Activated T-helper 17 cell treated with anti-CD3 and anti-CD28 coated beads, Interleukin-2, amount 50 U/mL, for 72 hours (primary cell): Measurements from ENCODE around the gene GPR146. TPM values are rescaled to one million over a fixed set of nuclear protein-coding genes. Genes with fewer than 3 reads are reported as not detected.
"Not testable (repeated sequence)": the region's sequence is repeated elsewhere in the genome, so short reads cannot be mapped to it uniquely, and the experiment has no call there.

ENCODE experiments used
- ATAC-seq: fragments of 150-1000 bp; cut with Tn5 transposase; replicated peaks from 2 replicates; pipeline ENCODE4 v1.10.0; 2021; ENCODE audit warnings: mild to moderate bottlenecking, moderate library complexity
- H3K27ac Mint-ChIP-seq: one replicate; pipeline ENCODE4 v1.8.0; 2022; ENCODE audit warnings: mixed read lengths
- H3K27me3 Mint-ChIP-seq: one replicate; pipeline ENCODE4 v1.8.0; 2022; ENCODE audit warnings: mixed read lengths
- H3K36me3 Mint-ChIP-seq: one replicate; pipeline ENCODE4 v1.8.0; 2022; ENCODE audit warnings: low read depth, mild to moderate bottlenecking, mixed read lengths
- H3K4me1 Mint-ChIP-seq: one replicate; pipeline ENCODE4 v1.8.0; 2022; ENCODE audit warnings: mixed read lengths
- H3K4me3 Mint-ChIP-seq: one replicate; pipeline ENCODE4 v1.8.0; 2022; ENCODE audit warnings: mild to moderate bottlenecking, mixed read lengths
- H3K9me3 Mint-ChIP-seq: one replicate; pipeline ENCODE4 v1.8.0; 2022; ENCODE audit warnings: mixed read lengths
- total RNA-seq, 2 donors: library from RNA; stranded (reverse); gene quantifications; one replicate each; pipeline ENCODE4 v1.2.3, GENCODE V29; 2022

GPR146 gene, protein sequence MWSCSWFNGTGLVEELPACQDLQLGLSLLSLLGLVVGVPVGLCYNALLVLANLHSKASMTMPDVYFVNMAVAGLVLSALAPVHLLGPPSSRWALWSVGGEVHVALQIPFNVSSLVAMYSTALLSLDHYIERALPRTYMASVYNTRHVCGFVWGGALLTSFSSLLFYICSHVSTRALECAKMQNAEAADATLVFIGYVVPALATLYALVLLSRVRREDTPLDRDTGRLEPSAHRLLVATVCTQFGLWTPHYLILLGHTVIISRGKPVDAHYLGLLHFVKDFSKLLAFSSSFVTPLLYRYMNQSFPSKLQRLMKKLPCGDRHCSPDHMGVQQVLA
- total RNA-seq, result 10 to 100 TPM in 1 of 2 donors, 1 to 10 TPM in 1; 2.0 to 14.9 TPM

DNA sequence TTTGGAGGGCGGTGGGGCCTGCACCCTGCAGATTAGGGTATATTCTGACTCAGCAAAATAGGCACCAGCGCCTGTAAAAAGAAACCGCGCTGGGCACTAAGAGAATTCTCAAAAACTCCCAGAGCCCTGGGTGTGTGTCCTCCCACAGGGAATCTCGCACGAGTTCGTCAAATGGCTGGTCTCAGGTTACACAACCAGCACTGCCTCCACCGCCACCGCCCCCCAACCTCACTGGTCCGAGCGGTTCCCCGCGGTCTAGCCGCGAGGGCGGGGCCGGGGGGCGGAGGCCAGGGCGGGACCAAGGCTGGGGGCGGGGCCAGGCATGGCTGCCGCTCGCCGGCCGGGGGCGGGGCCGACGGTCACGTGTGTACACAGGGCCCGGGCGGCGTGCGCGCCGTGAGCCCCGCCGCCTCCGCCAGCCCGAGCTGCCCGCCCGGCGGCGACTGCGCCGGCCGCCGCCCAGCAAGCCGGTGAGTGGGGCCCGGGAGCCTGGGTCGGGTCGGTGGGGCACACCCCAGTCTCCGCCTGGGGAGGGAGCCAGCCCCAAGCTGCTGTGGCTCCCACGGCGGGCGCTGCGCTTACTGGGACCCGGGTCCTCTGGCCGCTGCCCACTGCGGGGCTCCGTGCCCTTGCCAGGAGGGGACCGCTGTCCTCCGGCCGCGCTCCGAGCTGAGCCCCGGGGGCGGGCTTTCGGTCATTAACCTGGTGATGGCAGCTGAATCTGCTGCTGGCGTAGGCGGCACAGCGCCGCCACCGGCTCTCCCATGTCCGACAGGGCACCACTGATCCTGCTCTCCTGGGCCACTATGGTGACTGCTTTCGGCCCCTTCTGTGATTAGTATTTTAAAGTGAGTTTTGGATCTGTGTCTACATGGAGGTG is at the start of gene GPR146:
GPR146 (plus strand) TSS at position 358 of the 880 bp plus-strand sequence. CDS start 12,970 bp downstream, outside the sequence.
- no peaks in the 10 kb centered on the region for H3K9me3 Mint-ChIP-seq
- peak within 1 kb of the TSS; percentile 87 for H3K4me3 Mint-ChIP-seq
- H3K27ac Mint-ChIP-seq, result peak within 1 kb of the TSS; percentile 68
- no peaks in the 10 kb centered on the region for H3K36me3 Mint-ChIP-seq
- ATAC-seq, result peak; percentile 94
- H3K27me3 Mint-ChIP-seq, result no peaks in the 10 kb centered on the region
- peaks cover 44% of the 10 kb centered on the region for H3K4me1 Mint-ChIP-seq

DNA sequence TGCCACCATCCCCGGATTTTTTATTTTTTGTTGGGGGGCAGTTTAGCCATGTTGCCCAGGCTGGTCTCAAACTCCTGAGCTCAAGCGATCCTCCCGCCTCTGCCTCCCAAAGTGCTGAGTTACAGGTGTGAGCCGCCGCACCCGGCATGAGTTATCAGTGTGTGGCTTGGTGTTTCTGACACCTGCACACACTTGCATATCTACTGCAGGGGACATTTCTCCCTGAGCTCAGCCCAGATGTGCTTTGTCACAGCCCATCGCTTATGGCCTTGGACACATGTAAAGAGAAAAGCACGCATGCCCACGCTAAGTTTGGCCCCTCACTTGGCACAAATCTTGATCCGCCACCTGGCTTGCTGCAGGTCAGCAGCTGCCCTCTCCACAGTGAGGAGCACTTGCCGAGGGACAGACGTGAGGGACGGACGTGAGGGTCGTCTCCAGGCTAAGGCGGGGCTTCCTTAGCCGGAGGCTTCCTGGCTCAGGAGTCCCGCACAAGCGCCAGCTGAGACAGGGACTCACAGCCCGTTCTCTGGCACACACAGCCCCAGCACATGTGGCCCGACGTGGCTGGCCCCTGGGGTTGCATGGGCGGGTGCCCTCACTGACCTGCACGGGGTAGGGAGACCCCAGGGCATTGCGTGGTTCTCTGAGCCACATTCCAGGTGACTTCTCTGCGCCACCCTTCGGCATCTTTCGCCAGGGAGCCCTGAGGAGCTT is 49.6 kb upstream of the GPR146 start:
- ATAC-seq, result no peak
- H3K4me3 Mint-ChIP-seq, result no peak overlapping the region
- no peaks in the 10 kb centered on the region for H3K9me3 Mint-ChIP-seq
- no peak overlapping the region for H3K27ac Mint-ChIP-seq
- no peaks in the 10 kb centered on the region for H3K4me1 Mint-ChIP-seq
- H3K36me3 Mint-ChIP-seq, result peaks cover 9% of the 10 kb centered on the region
- H3K27me3 Mint-ChIP-seq, result no peaks in the 10 kb centered on the region

DNA sequence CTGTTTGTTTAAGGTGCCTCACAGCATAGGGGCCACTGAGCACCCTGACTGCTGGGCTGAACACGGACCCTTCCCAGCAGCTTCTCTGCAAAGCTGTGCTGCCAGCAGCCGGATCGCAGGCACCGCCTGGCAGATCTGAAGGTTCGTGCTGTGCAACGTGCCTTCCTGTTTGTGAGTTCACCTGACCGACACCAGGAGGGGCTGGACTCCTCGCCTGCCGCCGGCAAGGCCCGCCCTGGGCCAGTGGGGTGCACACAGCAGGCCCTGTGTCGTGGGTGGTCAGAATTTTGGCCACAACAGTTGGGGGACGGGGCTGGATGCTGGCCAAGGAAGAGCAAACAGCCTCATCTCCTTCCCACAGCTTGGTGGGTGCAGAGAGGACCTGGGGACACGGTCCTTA is 48.8 kb upstream of the GPR146 start:
- Mint-ChIP-seq H3K27ac (no peak overlapping the region), H3K36me3 (peaks cover 9% of the 10 kb centered on the region), H3K4me3 (no peak overlapping the region), H3K27me3 (no peaks in the 10 kb centered on the region), H3K9me3 (no peaks in the 10 kb centered on the region), H3K4me1 (no peaks in the 10 kb centered on the region)
- no peak for ATAC-seq

DNA sequence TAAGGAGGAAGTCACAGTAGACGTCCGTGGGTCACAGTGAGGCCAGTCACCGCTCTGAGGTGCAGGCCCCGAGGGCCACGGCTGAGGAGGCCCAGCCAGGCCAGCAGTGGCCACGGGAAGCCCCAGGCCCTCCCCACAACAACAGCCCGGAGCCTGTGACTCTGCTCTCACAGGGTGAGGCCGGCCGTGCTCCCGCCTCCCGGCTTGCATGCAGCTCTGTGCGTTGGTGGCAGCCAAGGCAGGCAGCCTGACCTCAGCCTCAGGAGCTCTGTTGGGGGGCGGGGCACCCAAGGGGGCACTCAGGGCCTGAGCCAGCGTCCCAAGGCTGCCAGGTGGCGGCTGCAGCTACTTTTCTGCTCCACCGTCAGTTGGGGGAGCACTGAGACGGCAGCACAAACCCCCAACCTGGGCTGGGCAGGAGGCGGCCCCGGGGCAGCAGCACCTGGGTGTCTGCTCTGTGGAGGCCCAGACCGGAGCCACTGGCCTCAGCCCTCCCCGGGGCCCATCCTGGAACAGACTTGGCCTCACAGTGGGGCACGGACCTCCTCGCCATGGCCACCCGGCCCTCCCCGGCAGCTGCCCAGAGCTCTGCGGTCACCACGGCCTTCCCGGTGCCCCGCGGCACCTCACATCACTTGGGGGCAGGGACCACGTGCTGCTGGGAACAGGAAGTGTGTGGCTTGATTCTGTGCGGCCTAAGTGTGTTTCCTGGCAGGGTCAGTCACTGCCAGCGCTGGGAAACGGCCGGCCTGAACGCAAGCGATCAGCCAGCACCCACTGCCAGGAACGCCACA is 48.1 kb upstream of the GPR146 start:
- Mint-ChIP-seq H3K4me3 (no peak overlapping the region), H3K4me1 (no peaks in the 10 kb centered on the region), H3K9me3 (no peaks in the 10 kb centered on the region), H3K27ac (no peak overlapping the region), H3K36me3 (peaks cover 9% of the 10 kb centered on the region), H3K27me3 (no peaks in the 10 kb centered on the region)
- no peak for ATAC-seq

DNA sequence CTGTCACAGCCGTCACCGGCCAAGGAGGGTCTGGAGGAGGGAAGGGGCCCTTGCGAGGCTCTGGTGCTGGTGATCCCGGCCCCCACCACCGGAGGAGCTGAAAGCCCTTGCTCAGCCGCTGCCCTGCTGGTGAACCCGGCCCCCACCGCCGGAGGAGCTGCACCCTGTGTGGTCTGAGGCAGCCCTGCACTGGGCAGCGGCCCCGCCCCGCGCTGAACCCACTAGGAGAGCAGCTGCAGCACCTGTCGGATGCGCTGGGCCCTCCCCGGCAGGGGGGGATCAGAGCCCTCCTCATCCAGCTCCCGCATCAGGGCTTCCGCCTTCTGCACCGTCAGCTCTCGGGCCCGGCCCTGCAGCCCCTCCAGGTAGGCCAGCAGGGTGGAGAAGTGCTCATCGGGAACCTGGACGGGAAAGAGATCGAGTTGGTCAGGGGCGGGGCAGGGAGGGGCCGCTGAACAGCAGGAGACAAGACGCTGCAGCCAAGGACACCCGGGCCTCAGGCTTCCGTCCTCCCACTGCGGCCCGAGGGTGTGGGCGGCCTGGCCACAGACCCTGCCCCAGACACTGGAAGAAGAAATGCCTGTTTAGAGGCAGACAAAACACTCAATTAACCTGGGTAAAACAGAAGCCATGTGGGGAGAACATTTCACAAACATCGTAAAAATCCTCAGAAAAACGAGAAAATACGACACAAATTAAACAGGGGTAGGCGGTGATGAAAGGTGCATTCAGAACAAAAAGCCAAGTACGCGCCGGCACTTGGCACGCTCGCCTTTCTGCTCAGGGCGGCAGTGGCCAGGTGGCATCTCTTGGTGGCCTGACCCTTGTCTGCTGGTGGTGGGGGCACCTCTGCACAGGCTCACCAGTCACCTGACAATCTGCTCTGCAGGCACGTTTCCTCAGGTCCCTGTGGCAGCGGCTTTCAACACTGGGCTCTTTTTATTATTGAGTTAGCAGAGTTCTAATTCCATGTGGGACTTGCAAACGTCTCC is 46.6 kb upstream of the GPR146 start:
- no peaks in the 10 kb centered on the region for H3K27me3 Mint-ChIP-seq
- peaks cover 9% of the 10 kb centered on the region for H3K36me3 Mint-ChIP-seq
- no peak overlapping the region for H3K27ac Mint-ChIP-seq
- H3K9me3 Mint-ChIP-seq, result no peaks in the 10 kb centered on the region
- no peak overlapping the region for H3K4me3 Mint-ChIP-seq
- no peak for ATAC-seq
- no peaks in the 10 kb centered on the region for H3K4me1 Mint-ChIP-seq

DNA sequence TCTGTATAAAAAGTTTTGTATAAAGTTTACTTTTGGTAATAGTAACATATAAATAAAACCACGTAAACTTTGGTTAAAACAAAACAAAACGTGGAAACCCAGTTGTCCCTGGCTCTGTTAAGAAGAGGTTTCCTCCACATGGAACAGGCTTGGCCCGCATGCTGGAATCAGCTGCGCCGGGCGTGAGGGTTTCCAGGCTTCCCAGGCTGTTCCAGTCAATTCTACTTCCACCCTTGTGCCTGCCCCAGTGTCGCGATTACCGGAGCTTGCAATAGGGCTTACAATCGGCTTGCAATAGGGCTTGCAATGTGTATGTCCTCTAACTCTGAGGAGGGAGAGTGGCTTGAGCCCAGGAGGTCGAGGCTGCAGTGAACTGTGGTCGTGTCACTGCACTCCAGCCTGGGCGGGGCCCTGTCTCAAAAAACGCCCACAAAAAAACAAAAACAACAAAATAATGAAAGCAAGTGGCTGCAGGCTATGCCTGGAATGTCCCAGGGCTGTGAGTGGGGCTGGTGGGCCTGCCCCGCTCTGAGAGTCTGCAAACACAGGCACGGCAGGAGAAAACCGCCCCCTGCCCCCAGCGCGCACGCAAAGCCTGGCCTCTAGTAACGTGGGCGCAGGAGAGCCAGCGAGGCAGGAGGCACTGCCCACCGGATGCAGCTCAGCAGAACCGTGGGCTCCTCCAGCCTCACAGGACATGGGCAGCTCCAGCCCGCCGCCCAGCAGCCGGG is 45.0 kb upstream of the GPR146 start:
- H3K4me3 Mint-ChIP-seq, result no peak overlapping the region

DNA sequence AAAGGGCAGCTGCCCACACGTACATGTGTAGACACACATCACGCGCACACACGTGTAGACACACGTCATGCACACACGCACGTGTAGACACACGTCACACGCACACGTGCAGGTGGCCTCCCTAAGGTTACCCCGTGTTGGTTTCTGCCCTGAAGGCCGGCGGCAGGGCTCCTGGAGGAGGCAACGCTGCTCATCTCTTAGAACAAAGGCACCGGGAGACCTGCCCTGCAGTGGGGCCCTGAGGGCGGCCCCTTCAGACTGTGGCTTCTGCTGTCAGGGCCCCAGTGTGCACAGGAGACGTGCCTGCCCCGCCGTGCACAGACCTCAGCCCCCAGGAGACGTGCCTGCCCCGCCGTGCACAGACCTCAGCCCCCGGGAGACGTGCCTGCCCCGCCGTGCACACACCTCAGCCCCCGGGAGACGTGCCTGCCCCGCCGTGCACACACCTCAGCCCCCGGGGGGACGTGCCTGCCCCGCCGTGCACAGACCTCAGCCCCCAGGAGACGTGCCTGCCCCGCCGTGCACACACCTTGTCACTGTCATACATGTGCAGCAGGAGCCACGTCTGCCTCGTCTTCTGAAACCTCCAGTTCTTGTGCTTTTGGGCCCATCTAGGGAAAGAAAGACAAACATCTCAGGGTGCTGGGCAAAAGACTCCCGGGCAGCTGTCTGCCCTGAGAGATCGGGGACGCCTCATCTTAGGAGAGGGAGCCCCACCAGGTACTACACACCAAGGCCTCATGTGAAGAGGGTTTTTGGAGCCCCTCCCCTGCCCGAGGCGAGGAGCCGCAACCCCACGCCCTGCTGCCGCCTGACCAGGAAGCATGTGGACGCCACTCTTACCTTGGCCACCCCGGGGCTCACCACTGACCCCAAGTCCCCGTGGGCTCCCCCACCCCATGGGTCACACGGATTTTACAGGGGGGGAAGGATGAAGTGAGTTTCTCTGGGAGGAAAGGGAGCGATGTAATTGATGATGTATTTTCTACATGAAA is 44.1 kb upstream of the GPR146 start:
- Mint-ChIP-seq H3K4me1 (no peaks in the 10 kb centered on the region), H3K27me3 (no peaks in the 10 kb centered on the region), H3K36me3 (peaks cover 9% of the 10 kb centered on the region), H3K27ac (no peak overlapping the region), H3K4me3 (no peak overlapping the region), H3K9me3 (no peaks in the 10 kb centered on the region)
- no peak for ATAC-seq

More for the DNA sequence above, 45.0 kb upstream of the GPR146 start:
- peaks cover 9% of the 10 kb centered on the region for H3K36me3 Mint-ChIP-seq
- no peaks in the 10 kb centered on the region for H3K9me3 Mint-ChIP-seq
- no peak for ATAC-seq
- H3K27me3 Mint-ChIP-seq, result no peaks in the 10 kb centered on the region
- no peak overlapping the region for H3K27ac Mint-ChIP-seq
- no peaks in the 10 kb centered on the region for H3K4me1 Mint-ChIP-seq

DNA sequence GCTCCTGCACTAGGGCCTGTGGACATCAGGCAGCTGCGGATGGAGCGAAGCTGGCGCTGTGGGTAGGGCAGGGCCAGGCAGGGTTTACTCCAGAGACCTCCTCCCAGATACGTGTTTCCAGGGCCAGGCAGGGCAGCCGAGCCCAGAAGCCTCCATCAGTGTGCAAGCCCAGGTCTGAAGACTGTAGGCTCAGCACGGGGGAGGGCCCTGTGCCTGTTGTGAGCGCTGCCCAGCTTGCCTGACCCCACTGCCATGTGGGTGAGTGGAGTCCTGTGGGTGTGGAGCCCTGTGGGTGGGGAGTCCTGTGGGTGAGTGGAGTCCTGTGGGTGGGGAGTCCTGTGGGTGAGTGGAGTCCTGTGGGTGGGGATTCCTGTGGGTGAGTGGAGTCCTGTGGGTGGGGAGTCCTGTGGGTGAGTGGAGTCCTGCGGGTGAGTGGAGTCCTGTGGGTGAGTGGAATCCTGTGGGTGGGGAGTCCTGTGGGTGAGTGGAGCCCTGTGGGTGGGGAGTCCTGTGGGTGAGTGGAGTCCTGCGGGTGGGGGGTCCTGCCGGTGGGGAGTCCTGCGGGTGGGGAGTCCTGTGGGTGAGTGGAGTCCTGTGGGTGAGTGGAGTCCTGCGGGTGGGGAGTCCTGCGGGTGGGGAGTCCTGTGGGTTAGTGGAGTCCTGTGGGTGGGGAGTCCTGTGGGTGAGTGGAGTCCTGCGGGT is 43.1 kb upstream of the GPR146 start:
- not testable (repeated sequence) for H3K4me1 Mint-ChIP-seq, H3K27ac Mint-ChIP-seq, ATAC-seq, H3K4me3 Mint-ChIP-seq, H3K9me3 Mint-ChIP-seq, H3K27me3 Mint-ChIP-seq, H3K36me3 Mint-ChIP-seq

DNA sequence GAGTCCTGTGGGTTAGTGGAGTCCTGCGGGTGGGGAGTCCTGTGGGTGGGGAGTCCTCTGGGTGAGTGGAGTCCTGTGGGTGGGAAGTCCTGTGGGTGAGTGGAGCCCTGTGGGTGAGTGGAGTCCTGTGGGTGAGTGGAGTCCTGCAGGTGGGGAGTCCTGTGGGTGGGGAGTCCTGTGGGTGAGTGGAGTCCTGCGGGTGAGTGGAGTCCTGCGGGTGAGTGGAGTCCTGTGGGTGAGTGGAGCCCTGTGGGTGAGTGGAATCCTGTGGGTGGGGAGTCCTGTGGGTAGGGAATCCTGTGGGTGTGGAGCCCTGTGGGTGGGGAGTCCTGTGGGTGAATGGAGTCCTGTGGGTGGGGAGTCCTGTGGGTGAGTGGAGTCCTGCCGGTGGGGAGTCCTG is 42.3 kb upstream of the GPR146 start:
- H3K36me3 Mint-ChIP-seq, H3K27me3 Mint-ChIP-seq, H3K27ac Mint-ChIP-seq, H3K4me1 Mint-ChIP-seq, H3K4me3 Mint-ChIP-seq, ATAC-seq, H3K9me3 Mint-ChIP-seq: not testable (repeated sequence)

DNA sequence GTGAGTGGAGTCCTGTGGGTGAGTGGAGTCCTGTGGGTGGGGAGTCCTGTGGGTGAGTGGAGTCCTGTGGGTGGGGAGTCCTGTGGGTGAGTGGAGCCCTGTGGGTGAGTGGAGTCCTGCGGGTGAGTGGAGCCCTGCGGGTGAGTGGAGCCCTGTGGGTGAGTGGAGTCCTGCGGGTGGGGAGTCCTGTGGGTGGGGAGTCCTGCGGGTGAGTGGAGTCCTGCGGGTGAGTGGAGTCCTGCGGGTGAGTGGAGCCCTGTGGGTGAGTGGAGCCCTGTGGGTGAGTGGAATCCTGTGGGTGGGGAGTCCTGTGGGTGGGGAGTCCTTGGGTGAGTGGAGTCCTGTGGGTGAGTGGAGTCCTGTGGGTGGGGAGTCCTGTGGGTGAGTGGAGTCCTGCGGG is 41.9 kb upstream of the GPR146 start:
- not testable (repeated sequence) for H3K4me1 Mint-ChIP-seq

DNA sequence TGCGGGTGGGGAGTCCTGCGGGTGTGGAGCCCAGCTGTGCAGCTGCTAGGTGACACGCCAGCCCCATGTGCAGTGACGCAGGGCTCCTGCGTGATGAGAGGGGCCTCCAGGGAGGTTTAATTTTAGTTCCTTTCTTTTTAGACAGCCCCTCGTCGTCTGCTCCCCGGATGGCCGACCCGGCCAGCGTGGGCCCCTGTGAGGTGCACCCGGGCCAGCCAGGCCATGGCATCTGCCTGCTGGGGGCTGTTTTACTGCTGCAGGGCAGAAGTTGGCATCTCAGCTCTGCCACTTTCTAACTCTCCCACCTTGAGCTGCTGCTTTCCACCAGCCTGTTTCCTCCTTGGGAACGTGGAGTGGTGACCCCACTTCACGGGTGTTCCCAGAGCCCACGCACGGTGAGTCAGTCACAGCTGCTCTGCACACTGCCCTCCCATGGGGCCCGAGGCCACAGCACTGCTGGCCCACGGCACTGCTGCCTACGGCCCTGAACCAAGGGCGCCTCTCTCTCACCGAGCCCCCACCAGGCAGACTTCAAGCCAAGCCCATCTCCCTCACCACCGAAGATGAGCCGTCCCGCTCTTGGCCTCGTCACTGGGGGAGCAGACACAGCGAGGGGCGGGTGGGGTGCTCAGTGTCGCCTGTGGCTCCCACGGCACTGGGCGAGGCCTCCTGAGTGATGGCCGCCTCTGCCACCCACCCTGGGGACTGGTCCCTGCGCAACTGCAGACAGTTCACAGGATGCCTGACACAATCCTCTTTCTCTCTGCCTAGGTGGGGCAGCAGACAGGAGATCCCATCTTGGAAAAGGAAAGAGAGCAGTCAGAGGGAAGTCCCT is 40.1 kb upstream of the GPR146 start:
- Mint-ChIP-seq H3K9me3 (no peaks in the 10 kb centered on the region), H3K4me1 (no peaks in the 10 kb centered on the region), H3K36me3 (no peaks in the 10 kb centered on the region), H3K4me3 (no peak overlapping the region), H3K27ac (no peak overlapping the region), H3K27me3 (no peaks in the 10 kb centered on the region)
- ATAC-seq, result no peak

More for the DNA sequence above, 41.9 kb upstream of the GPR146 start:
- not testable (repeated sequence) for H3K27me3 Mint-ChIP-seq, ATAC-seq, H3K36me3 Mint-ChIP-seq, H3K4me3 Mint-ChIP-seq, H3K27ac Mint-ChIP-seq, H3K9me3 Mint-ChIP-seq
